Testis (tissue), 2 donors: ENCODE results near the gene MAP4K1.

ENCODE experiments used
- CTCF ChIP-seq, 3 experiments: fragments of 450-650 bp in 2 of 3; fragments of 200-600 bp in 1 of 3; sonication (generic) in 1 of 3; IDR thresholded peaks; one replicate each; pipeline ENCODE4 v1.5.1; 2016 to 2019; ENCODE audit warnings: antibody characterized with exemption in 3 of 3, mild to moderate bottlenecking in 2 of 3, moderate library complexity in 1 of 3
- POLR2A ChIP-seq: fragments of 450-650 bp; IDR thresholded peaks from one replicate; pipeline ENCODE4 v1.6.1; 2017; ENCODE audit warnings: antibody characterized with exemption, mild to moderate bottlenecking, moderate library complexity

GRCh38 chr19:38577826-38578225 lies 39.9 kb downstream of the MAP4K1 start:
- TF ChIP-seq CTCF (IDR thresholded peaks at IDR 0.05) = no peak
- TF ChIP-seq POLR2A = no peak
